A549 treated with CORT108297 at 1 μM for 4 hours (cell line): ENCODE results near the gene PAXIP1. TPM values are rescaled to one million over a fixed set of nuclear protein-coding genes. Genes with fewer than 3 reads are reported as not detected.

ENCODE experiments used
- total RNA-seq: library from RNA; stranded (reverse); fragments of 200-300 nt; extraction: Qiagen RNA extraction; gene quantifications from 5 replicates; pipeline ENCODE4 v1.2.3, GENCODE V29; 2022

The PAXIP1 gene
- 13.1 to 15.4 TPM (median 14.8 TPM) in 5 replicates for total RNA-seq

GRCh38 chr7:155003092-155003375 lies at the start of gene PAXIP1:
TSS of gene PAXIP1 (minus strand) at chr7:155003124. CDS start at chr7:155002929, 195 bp downstream.

Other genes starting within 250 kb of the PAXIP1 start
- not detected in 5 replicates for gene HTR5A, start 67.2 kb upstream of the PAXIP1 start, total RNA-seq